ENCODE measurements around the gene TMEM164. TPM values are rescaled to one million over a fixed set of nuclear protein-coding genes. Genes with fewer than 3 reads are reported as not detected.
"Not testable (repeated sequence)": the region's sequence is repeated elsewhere in the genome, so short reads cannot be mapped to it uniquely, and the experiment has no call there.

TMEM164 gene
- total and polyA plus RNA-seq, 2 of the 4 experiments (the other 2 are of a cell fraction) = 6.3 to 7.1 TPM

- intact Hi-C loops (cut with micrococcal nuclease); ATAC-seq (ENCODE audit: low read depth); in situ Hi-C loops (cut with MboI; ENCODE audit: low sequenced_read_pairs); H3K9ac ChIP-seq (ENCODE audit: low read depth, low read length); H2AFZ ChIP-seq (replicated peaks; ENCODE audit: low read length, poor library complexity); H3K4me1 ChIP-seq (ENCODE audit: control insufficient read depth, insufficient read depth, low read length); H2BK5ac ChIP-seq (ENCODE audit: low read depth, low read length, poor library complexity, severe bottlenecking); H2BK120ac ChIP-seq (ENCODE audit: low read depth, low read length); H3K4ac ChIP-seq (ENCODE audit: low read depth, low read length); POLR2A ChIA-PET (ENCODE audit: unreplicated experiment); H3K18ac ChIP-seq (ENCODE audit: low read depth, low read length); H3K4me2 ChIP-seq (ENCODE audit: low read depth, low read length); CTCF ChIA-PET; H2BK20ac ChIP-seq (ENCODE audit: low read depth, low read length); H3K27ac ChIP-seq (ENCODE audit: insufficient read depth, low read length); H3K9me3 ChIP-seq (ENCODE audit: control insufficient read depth, insufficient read depth, low read length); H4K20me1 ChIP-seq (ENCODE audit: insufficient read depth, low read length); H3K23ac ChIP-seq (ENCODE audit: low read depth, low read length); dilution Hi-C loops (cut with HindIII; ENCODE audit: low sequenced_read_pairs, unreplicated experiment); H2AK5ac ChIP-seq (ENCODE audit: low read depth, low read length); H3K36me3 ChIP-seq (ENCODE audit: control insufficient read depth, insufficient read depth, low read length); H2BK15ac ChIP-seq (ENCODE audit: low read depth, low read length); H3K79me1 ChIP-seq (ENCODE audit: low read depth in 1 of 2, low read length in 2 of 2); H3K14ac ChIP-seq (replicated peaks; ENCODE audit: low read depth, low read length); H3K9me1 ChIP-seq (ENCODE audit: insufficient read depth, low read length); H4K8ac ChIP-seq (ENCODE audit: low read depth in 2 of 2, low read length in 2 of 2); BruUV-seq (replicated peaks); H2AK9ac ChIP-seq (replicated peaks; ENCODE audit: low read depth, low read length, poor library complexity); H4K91ac ChIP-seq (ENCODE audit: insufficient read depth, low read depth, low read length); H3K56ac ChIP-seq (ENCODE audit: extremely low read depth, insufficient read depth, low read length); H4K5ac ChIP-seq (ENCODE audit: low read depth, low read length); DNase-seq; H3K4me3 ChIP-seq (ENCODE audit: insufficient read depth, low read depth, low read length): not testable (repeated sequence)
- H3K27me3 ChIP-seq (ENCODE audit: control insufficient read depth, insufficient read depth, low read length) = peaks cover 12% of the 10 kb centered on the region
- no CpG with 5 or more reads among the region's 4 CpGs for WGBS, 2 experiments (ENCODE audit: extremely low coverage in 2 of 2, insufficient read length in 1 of 2)
Measured at GRCh38 chrX:109985210-109985609, 17.7 kb upstream of the TMEM164 start.

Data from IMR-90 (cell line).